GM19193 (cell line): ENCODE data around the gene TNFRSF13B.

ENCODE experiments used
- POLR2A ChIP-seq: IDR thresholded peaks from 4 replicates; pipeline ENCODE4 v1.6.1; 2011; ENCODE audit not compliant: insufficient read depth, insufficient read length; ENCODE audit errors: extremely low read depth

The TNFRSF13B gene

DNA sequence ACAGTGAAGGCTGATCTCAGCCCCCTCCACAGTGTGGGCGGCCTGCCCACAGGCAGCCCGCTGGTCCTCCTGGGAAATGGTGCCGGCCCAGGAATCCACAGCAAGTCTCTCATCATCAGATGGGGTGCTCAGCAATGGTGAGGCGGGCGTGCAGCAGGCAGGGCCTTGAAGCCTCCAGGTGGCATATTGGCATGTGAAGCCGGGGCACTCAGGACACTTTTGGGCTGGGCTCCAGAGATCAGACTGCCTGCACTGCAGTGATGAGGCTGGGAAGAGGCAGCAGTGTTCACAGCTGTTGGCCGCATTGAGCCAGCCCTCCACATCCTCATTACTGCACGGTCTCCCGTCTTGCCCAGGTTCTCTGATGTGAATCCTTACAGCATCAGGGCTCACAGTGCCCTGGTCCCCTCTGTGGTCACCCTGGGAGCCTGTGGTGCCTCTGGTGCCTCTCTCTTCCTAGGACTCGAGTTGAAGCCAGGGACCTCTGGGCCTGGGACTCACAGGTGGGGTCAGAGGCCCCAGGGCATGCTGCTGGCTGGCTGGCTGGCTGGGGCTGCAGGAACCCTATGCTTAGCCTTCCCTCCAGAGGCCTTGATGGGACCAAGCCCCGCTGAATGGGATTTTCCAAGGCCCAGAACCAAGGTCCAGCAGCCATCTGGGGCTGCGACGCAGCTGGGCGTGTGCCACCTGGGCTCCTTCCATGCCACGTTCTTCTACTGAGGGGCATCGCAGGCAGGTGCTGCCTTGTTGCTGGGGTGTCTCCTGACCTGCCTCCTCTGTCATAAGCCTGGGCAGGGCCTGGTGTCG lies 48.6 kb downstream of the TNFRSF13B start:
- TF ChIP-seq POLR2A: no peak

DNA sequence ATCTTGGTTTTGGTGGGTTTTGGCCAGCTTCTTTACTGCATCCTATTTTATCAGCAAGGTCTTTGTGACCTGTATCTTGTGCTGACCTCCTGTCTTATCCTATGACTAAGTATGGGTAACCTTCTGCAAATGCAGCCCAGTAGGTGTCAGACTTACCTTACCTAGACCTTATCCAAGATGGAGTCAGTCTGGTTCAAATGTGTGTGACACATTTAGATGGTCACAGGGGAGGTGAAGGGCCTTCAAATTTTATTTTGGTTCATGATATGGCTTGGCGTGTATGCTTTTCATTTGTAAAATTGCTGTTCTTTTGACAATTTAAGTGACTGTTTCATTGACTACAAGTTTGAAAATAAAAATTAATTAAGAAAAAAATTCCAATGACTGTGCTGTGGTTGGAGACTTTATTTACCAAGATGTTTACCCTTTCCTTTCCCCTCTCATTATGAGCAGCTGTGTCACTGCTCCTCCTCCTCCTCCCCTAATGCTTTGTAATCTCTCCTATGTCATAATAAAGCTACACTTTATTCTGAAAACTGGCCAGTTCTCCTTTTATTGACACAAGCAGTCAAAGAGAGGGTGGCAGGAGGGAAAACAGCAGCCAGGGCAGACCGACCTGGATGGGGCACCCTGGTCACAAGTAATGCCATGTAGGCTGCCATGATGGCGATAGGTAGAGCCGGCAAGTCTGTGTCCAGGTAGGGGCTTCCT lies 49.4 kb downstream of the TNFRSF13B start:
- no peak for TF ChIP-seq POLR2A

DNA sequence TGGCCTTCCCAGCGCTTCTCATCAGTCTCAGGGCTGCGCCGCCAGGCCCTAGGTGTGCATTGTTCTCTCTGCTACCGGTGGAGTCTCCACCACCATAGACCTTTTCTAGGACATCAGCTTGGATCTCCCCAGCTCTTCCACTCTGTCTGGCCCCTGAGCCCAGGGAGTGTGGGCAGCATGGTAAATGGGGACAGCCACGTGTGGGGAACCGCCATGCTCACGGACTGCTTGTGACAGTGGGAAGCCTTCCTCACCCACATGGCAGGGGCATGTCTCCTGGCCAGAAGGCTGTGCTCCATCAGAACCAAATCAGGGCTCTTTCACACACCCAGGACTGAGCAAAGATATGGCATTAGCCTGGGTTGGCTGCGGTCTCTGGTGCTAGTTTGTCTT lies 51.3 kb downstream of the TNFRSF13B start:
- no peak for TF ChIP-seq POLR2A

DNA sequence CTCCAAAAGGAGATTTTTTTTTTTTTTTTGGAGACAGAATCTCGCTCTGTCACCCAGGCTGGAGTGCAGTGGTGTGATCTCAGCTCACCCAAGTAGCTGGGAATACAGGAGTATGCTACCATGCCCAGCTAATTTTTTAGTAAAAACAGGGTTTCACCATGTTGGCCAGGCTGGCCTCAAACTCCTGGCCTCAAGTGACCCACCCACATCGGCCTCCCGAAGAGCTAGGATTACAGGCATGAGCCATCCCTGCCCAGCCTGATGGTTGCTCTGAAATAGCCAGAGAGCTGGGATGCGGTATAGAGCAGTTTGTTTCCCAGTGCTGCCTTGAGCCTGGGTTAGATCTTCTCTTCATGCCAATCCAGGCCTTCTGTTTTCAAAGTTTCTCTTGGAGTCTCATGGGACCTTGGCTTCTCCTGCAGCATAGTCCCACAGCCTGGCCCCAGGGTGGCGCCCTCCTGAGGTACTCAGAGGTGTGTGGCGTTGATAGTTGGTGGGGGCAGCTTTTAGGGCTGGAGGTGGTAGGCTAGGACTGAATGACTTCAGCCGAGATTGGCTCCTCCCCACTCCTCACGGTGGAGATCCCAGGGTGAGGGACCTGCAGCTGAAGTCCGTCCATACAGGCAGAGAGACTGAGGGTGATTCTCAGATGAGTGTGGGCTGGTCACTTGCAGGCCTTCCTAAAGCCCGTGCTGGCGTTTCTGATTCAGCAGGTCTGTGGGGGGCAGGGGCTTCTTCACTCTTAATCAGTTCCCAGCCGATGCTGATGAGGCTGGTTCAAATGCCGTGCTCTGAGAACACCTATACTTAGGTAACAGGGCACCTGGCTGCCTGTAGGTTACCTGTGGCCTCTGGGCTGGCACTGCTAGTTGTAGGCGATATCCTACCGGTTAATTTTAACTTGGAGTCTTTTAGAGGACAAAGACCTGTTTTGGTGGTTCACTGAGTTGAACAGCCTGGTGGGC lies 52.0 kb downstream of the TNFRSF13B start:
- TF ChIP-seq POLR2A: no peak

DNA sequence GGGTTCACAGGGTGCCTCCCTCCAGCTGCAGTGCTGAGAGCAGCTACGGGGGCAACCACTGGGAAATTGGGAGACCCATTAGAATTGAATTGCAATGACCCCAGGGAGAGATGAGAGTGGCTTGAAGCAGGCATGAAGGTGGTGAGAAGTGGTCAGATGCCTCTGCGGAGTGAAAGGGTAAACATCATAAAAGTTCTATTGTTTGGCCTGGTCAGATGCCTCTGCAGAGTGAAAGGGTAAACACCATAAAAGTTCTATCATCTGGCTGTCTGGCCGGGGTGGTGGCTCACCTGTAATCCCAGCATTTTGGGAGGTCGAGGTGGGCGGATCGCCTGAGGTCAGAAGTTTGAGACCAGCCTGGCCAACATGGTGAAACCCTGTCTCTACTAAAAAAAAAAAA lies 53.5 kb downstream of the TNFRSF13B start:
- TF ChIP-seq POLR2A: no peak

DNA sequence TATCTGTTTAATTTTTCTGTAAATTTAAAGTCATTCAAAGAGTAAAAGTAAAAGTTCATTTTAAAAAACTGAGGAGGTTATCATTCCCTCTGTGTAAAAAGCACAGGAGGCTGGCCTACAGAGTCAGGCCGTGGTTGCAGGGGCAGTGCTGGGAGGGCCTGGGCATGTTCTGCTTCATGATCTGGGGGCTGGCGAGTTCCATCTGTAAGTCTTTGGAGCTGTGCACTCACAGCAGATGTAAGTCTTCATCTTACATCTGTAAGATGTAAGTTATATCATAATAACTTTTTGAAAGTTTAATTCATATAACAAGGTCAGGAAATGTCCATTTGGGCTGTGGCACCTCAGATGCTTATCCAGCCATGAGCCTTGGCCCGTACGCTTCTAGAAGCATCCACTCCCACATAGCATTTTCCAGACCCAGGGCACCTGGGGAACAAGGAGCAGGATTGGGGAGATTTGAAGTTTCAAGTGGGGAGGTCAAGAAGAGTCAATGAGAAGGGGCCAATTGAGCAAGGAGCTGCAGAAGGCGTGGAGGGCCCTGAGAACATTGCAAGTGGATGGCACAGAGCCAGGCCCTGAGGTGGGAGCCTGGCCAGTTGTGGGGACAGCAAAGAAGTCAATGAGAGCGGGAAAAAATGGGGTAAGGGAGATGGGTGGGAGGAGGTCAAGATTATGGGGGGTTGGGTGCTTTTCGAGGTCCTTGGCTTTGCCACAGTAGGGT lies 54.1 kb downstream of the TNFRSF13B start:
- no peak for TF ChIP-seq POLR2A

DNA sequence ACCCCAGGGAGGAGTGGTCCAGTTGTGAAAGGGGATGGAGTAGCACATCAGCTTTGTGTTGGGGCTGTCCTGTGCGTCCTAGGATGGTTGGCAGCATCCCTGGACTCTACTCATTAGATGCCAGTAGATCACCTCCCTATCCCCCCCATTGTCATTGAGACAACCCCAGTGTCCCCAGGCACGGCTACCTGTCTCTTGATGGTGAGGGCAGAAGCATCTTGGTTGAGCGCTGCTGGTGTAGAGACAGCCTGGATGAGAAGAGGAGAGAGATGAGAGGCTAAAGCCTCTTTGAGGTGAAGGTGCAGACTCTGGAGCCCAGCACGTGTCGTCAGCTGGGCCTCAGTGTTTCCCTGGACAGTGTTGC lies 55.4 kb downstream of the TNFRSF13B start:
- TF ChIP-seq POLR2A: no peak

DNA sequence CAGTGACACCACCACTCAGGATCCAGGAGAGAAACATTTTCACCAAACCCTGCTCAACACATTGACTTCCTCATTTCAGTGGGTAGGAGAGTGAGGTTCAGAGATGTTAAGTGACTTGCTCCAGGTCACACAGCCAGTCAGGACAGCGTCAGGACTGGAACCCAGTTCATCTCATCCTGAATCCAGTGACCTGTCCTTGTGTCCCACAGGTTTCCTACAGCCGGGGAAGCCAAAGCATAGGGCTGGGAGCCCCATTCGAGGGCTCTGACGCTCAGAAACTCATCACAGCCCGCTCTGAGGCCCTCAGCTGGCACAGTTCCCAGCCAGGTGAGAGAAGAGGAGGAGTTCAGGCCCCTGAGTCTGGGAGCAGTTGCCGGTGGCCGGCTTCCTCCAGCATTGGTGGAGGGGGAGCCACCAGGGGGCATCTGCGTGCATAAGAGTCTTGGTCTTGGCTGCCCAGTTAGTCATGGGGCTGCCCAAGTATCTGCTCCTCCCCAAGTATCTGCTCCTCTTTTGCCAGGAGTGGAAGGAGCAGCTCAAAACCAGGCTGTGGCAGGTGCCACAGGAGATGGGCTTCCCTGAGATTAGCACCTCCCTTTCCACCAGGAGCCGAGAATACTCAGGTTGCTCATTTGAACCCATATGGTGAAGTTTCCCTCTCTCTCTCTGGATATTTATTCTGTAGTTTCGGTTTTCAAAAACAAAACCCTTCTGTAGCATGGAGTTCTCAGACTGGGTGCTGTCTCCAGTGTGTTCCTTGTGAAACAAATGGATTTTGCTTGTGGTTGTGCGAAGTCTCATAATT lies 56.0 kb downstream of the TNFRSF13B start:
- no peak for TF ChIP-seq POLR2A

DNA sequence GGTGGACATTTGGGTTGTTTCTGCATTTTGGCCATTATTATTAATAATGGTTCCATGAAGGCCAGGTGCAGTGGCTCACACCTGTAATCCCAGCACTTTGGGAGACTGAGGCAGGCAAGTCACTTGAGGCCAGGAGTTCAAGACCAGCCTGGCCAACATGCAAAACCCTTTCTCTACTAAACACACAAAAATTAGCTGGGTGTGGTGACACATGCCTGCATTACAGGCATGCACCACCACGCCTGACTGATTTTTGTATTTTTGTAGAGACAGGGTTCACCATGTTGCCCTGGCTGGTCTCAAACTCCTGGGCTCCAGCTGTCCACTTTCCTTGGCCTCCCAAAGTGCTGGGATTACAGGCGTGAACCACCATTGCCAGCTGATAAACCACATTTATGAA lies 58.5 kb downstream of the TNFRSF13B start:
- no peak for TF ChIP-seq POLR2A

DNA sequence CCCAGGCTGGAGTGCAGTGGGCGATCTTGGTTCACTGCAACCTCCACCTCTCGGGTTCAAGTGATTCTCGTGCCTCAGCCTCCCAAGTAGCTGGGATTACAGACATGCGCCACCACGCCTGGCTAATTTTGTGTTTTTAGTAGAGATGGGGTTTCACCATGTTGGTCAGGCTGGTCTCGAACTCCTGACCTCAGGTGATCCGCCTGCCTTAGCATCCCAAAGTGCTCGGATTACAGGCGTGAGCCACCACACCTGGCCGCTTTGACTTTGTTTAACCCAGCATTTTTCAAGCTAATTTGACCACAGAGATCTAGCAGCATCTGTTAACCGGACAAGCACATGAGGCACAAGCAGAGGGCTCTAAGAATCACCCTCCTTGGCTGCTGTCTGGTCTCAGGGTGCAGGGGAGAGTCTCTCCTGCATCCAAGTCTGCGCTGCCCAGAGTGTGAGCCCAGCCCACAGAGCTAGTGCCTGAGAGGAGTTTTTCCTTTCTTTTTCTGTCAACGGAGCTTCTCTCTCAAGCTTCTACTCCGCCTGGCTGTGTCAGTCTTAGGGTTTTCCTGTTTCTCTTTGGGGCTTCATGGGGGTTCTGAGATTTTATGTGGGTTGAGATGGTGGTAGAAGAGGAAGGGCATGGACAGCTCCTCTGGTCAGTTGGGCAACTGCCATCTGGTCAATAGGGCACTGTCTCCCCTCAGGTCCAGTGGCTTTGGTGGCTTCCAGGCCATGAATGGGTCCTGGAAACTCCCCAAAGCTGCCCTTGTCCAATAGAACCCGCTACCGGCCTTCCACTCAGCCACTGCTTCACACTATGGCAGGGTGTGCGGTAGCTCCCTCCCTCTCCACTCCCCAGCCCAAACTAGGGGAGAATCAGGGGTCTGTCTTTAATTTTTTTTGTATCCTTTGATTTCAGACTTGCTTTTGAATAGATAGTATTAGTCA lies 59.6 kb downstream of the TNFRSF13B start:
- no peak for TF ChIP-seq POLR2A

DNA sequence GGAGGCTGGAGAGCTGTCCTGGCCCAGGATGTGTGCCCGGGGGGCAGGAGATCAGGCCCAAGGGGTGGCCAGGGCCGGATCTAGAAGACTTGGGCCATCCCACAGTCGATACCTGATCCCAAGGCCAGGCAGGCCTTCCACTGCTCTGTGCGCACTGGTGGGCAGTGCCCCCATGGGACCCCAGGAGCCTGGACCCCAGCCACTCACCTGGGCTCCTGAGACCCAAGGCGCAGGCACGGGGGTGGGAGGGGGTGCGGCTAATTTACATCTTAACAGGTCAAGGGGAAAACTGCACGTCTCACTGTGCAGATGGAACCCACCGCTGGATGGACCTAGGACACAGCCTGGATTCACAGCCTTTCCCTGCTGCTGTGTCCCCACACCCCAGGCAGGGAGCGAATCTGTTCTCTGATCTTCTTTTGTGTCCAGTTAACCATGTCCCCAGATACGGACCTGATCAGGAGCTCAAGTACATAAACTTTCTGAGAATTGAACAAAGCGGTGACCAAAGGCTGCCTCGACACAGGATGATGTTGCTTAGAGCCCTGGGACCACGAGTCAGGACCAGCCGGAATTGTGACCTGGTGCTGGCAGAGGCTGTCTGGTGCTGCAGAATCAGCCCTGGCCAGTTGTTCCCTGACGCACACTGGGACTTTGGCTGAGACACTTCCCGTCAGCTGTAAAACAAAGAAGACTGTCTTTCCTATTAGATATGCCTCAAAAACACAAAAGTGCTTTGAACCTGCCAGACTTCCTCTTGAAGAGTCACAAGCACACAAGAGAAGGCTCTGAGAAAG lies 60.6 kb downstream of the TNFRSF13B start:
- TF ChIP-seq POLR2A: no peak

DNA sequence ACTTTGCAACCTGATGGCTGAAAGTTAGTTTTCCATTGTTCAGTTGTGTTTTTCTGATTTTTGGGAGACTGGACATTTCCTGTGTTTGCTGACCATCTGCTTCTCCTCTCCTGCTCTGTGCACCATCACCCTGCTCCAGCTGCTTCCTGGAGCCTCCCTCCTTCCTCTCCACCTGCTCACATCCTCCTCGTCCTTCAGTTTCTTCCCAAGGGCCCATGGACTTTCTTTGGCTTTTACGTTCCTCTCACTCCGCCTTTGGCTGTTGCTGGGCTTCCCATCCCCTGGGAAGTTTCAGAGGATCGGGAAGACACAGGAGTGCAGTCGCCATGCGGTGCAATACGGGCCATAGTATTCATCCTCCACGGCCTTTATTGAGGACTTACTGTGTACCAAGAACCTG lies 61.6 kb downstream of the TNFRSF13B start:
- TF ChIP-seq POLR2A: no peak
